Measurements from ENCODE around the gene KNSTRN.

The KNSTRN gene

GRCh38 chr15:40405501-40406381 lies 23.2 kb downstream of the KNSTRN start, which contains the start of gene IVD:
Gene IVD (plus strand): TSS chr15:40405795. CDS start chr15:40405828, 33 bp downstream.
- DNase-seq = peak; percentile 83

GRCh38 chr15:40407330-40407990 lies 24.9 kb downstream of the KNSTRN start:
- DNase-seq = no peak

- DNase-seq = no peak
Measured at GRCh38 chr15:40409366-40409765, 26.8 kb downstream of the KNSTRN start.

- no peak for DNase-seq
Measured at GRCh38 chr15:40410476-40410875, 28.0 kb downstream of the KNSTRN start.

- no peak for DNase-seq
Measured at GRCh38 chr15:40412095-40412759, 29.7 kb downstream of the KNSTRN start.

- DNase-seq = no peak
Measured at GRCh38 chr15:40413036-40413435, 30.5 kb downstream of the KNSTRN start.

- no peak for DNase-seq
Measured at GRCh38 chr15:40414816-40415215, 32.3 kb downstream of the KNSTRN start.

GRCh38 chr15:40415226-40415625 lies 32.7 kb downstream of the KNSTRN start:
- no peak for DNase-seq

- DNase-seq = no peak
Measured at GRCh38 chr15:40416056-40416455, 33.5 kb downstream of the KNSTRN start.

GRCh38 chr15:40418126-40418525 lies 35.6 kb downstream of the KNSTRN start:
- DNase-seq = no peak

GRCh38 chr15:40420071-40420713 lies 37.7 kb downstream of the KNSTRN start:
- DNase-seq = peak; percentile 9

GRCh38 chr15:40420793-40421192 lies 38.3 kb downstream of the KNSTRN start:
- DNase-seq = no peak

GRCh38 chr15:40421246-40422157 lies 39.0 kb downstream of the KNSTRN start:
- DNase-seq = peak; percentile 16

- no peak for DNase-seq
Measured at GRCh38 chr15:40424483-40425115, 42.1 kb downstream of the KNSTRN start.

- DNase-seq = no peak
Measured at GRCh38 chr15:40425681-40426080, 43.2 kb downstream of the KNSTRN start.

GRCh38 chr15:40427188-40427587 lies 44.7 kb downstream of the KNSTRN start:
- DNase-seq = no peak

- no peak for DNase-seq
Measured at GRCh38 chr15:40428185-40428584, 45.7 kb downstream of the KNSTRN start.

GRCh38 chr15:40429068-40429710 lies 46.7 kb downstream of the KNSTRN start:
- no peak for DNase-seq

- DNase-seq = no peak
Measured at GRCh38 chr15:40430271-40430805, 47.8 kb downstream of the KNSTRN start.

- no peak for DNase-seq
Measured at GRCh38 chr15:40435023-40435709, 52.6 kb downstream of the KNSTRN start.
